Spleen (tissue), 11 donors: ENCODE measurements around the gene TBC1D9. TPM values are rescaled to one million over a fixed set of nuclear protein-coding genes. Genes with fewer than 3 reads are reported as not detected.
"Not testable (repeated sequence)": the region's sequence is repeated elsewhere in the genome, so short reads cannot be mapped to it uniquely, and the experiment has no call there.

Source experiments
- DNase-seq: peaks from one replicate; pipeline ENCODE4 v3.0.0-alpha.2; 2020
- H3K27ac ChIP-seq, 8 donors: fragments of 200-600 bp; sonication (generic) in 7 of 8; 1 replicate in 4 of 8; 2 replicates in 4 of 8; pipeline versions ENCODE4 v1.5.0 to v1.8.0; 2016 to 2021; ENCODE audit warnings: inconsistent platforms in 4 of 8, mild to moderate bottlenecking in 4 of 8, moderate library complexity in 1 of 8
- H3K27me3 ChIP-seq, 7 donors: fragments of 200-600 bp; sonication (generic) in 6 of 7; replicated peaks in 1 of 7; 1 replicate in 4 of 7; 2 replicates in 3 of 7; pipeline versions ENCODE4 v1.5.0 to v1.8.0; 2016 to 2021; ENCODE audit warnings: inconsistent platforms in 3 of 7, mild to moderate bottlenecking in 1 of 7
- H3K36me3 ChIP-seq, 6 donors: fragments of 200-600 bp; sonication (generic) in 5 of 6; 1 replicate in 4 of 6; 2 replicates in 2 of 6; pipeline versions ENCODE4 v1.5.0 to v1.8.0; 2016 to 2021; ENCODE audit warnings: inconsistent platforms in 2 of 6
- H3K4me1 ChIP-seq, 6 donors: fragments of 200-600 bp; sonication (generic) in 5 of 6; 1 replicate in 3 of 6; 2 replicates in 3 of 6; pipeline versions ENCODE4 v1.5.0 to v1.8.0; 2016 to 2021; ENCODE audit warnings: inconsistent platforms in 3 of 6
- H3K4me3 ChIP-seq, 8 donors: fragments of 200-600 bp; sonication (generic) in 7 of 8; 1 replicate in 4 of 8; 2 replicates in 4 of 8; pipeline versions ENCODE4 v1.5.0 to v1.8.0; 2016 to 2021; ENCODE audit warnings: inconsistent platforms in 4 of 8, mild to moderate bottlenecking in 4 of 8, moderate library complexity in 2 of 8
- H3K9me3 ChIP-seq, 8 donors: fragments of 200-600 bp; sonication (generic) in 7 of 8; 1 replicate in 4 of 8; 2 replicates in 4 of 8; pipeline versions ENCODE4 v1.5.0 to v1.8.0; 2016 to 2021; ENCODE audit warnings: inconsistent platforms in 4 of 8
- CTCF ChIP-seq, 11 experiments: fragments of 200-600 bp in 7 of 11; fragments of 450-650 bp in 4 of 11; sonication (generic) in 4 of 11; IDR thresholded peaks in 8 of 11; conservative IDR thresholded peaks in 3 of 11; 1 replicate in 7 of 11; 2 replicates in 4 of 11; pipeline versions ENCODE4 v1.4.0 to v1.8.0; 2016 to 2021; ENCODE audit warnings: antibody characterized with exemption in 11 of 11, inconsistent platforms in 4 of 11, mild to moderate bottlenecking in 1 of 11
- POLR2A ChIP-seq, 3 donors: fragments of 450-650 bp; IDR thresholded peaks; one replicate each; pipeline ENCODE4 v1.5.1; 2017; ENCODE audit warnings: antibody characterized with exemption in 3 of 3, mild to moderate bottlenecking in 1 of 3
- POLR2AphosphoS5 ChIP-seq, 3 donors: sonication (generic); formaldehyde crosslinking; IDR thresholded peaks; one replicate each; pipeline ENCODE4 v1.5.1; 2017; ENCODE audit warnings: antibody characterized with exemption in 3 of 3
- WGBS, 5 donors: extraction: QIAGEN DNeasy Blood & Tissue Kit in 3 of 5; methylation state at CpG; one replicate each; pipeline versions ENCODE4 v1.1.5 to v1.1.7; 2013 to 2018; 5-methylcytosine and 5-hydroxymethylcytosine counted together
- intact Hi-C: fragments of 100-400 bp; cut with DNase I; formaldehyde crosslinking; loops from one replicate; pipeline ENCODE4 v1.15.0; 2023; ENCODE audit warnings: low total_unique reads
- polyA plus RNA-seq, 3 donors: library from polyadenylated mRNA; stranded (reverse); fragments of 200-250 nt; gene quantifications; one replicate each; pipeline ENCODE4 v1.2.1, GENCODE V29; 2013
- total RNA-seq, 7 donors: library from RNA; depleted of rRNA in 3 of 7; stranded (reverse); fragments of >200 nt in 3 of 7; fragmentation: NEBNext Ultra II Directional in 4 of 7; extraction: Animal tissue kit (Norgen Biotek cat#: 25700) in 4 of 7; gene quantifications; one replicate each; pipeline versions ENCODE4 v1.1.0 to v1.2.1, GENCODE V29; 2016 to 2021
- donor health status: healthy with polysubstance abuse.
- donor health status: DM: no; HTN: no; CAD: no; lungs with moderate emphysema.
- donor health status: DM: no; HTN: no; CAD: no.
- donor health status: Bipolar disorder and iron deficiency.
- donor health status: healthy.
- donor health status: DM: no; HTN: no; CAD: no.
- donor health status: DM: yes; HTN: yes; CAD: no.

The TBC1D9 gene
- total and polyA plus RNA-seq, 10 donors = 11.6 to 99.1 (median 77.2) TPM

GRCh38 chr4:140752291-140753068, 3.7 kb downstream of the TBC1D9 start:
- DNase-seq = no peak
- H3K36me3 ChIP-seq = no peaks in the 10 kb centered on the region
- peak overlapping the region in 1 of 8 donors; percentile 90 for H3K4me3 ChIP-seq
- H3K9me3 ChIP-seq = peaks cover 0 to 15% (median 3%) of the 10 kb centered on the region in 8 donors
- TF ChIP-seq POLR2A (IDR thresholded peaks at IDR 0.05) (no peak), POLR2AphosphoS5 (IDR thresholded peaks at IDR 0.05) (no peak), CTCF (IDR thresholded peaks at IDR 0.05 in 8 of 11, conservative IDR thresholded peaks at IDR 0.05 in 3 of 11) (no peak)
- intact Hi-C loops = no loop called here
- peak overlapping the region in 5 of 8 donors; percentile 97 to 100 (median 98) for H3K27ac ChIP-seq
- H3K27me3 ChIP-seq = peaks cover 0 to 23% (median 5%) of the 10 kb centered on the region in 7 donors
- H3K4me1 ChIP-seq = peaks cover 2 to 77% (median 48%) of the 10 kb centered on the region in 6 donors

GRCh38 chr4:140750470-140750869, 5.7 kb downstream of the TBC1D9 start:
- no peak for TF ChIP-seq CTCF (IDR thresholded peaks at IDR 0.05 in 8 of 11, conservative IDR thresholded peaks at IDR 0.05 in 3 of 11)
- no peak for TF ChIP-seq POLR2A (IDR thresholded peaks at IDR 0.05)
- TF ChIP-seq POLR2AphosphoS5 (IDR thresholded peaks at IDR 0.05) = no peak
- H3K9me3 ChIP-seq = peaks cover 0 to 15% (median 3%) of the 10 kb centered on the region in 8 donors
- peaks cover 0 to 67% (median 45%) of the 10 kb centered on the region in 6 donors for H3K4me1 ChIP-seq
- WGBS, 5 donors = 68 to 97% (median 90%) methylated on average over 2 of the region's 2 CpGs
- H3K36me3 ChIP-seq = no peaks in the 10 kb centered on the region
- peak overlapping the region in 3 of 8 donors; percentile 3 to 51 (median 17) for H3K27ac ChIP-seq
- H3K27me3 ChIP-seq = peaks cover 0 to 3% (median 0%) of the 10 kb centered on the region in 7 donors
- intact Hi-C loops = no loop called here
- H3K4me3 ChIP-seq = no peak overlapping the region
- DNase-seq = no peak

DNA sequence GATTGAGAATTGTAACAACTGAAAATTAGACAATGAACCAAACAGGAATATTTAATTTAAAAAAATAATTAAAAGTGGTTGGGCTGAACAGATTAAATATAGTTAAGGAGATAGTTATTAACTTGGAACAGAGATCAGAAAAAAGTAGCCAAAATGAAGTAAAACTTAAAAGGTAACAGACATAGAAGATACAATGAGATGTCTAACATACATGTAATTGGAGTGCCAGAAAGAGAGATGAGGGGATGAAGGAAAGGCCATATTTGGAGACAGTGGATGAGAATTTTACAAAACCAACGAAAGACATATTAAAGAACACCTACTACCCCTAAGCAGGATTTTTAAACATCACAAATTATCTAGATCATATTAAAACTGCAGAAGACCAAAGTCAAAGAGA, 8.0 kb downstream of the TBC1D9 start:
- no peaks in the 10 kb centered on the region for H3K36me3 ChIP-seq
- H3K4me1 ChIP-seq = peaks cover 7 to 67% (median 47%) of the 10 kb centered on the region in 6 donors
- WGBS, 5 donors = 88 to 100% (median 93%) methylated on average over 1 of the region's 1 CpG
- no peak for DNase-seq
- H3K9me3 ChIP-seq = peaks cover 0 to 15% (median 3%) of the 10 kb centered on the region in 8 donors
- TF ChIP-seq CTCF (IDR thresholded peaks at IDR 0.05 in 8 of 11, conservative IDR thresholded peaks at IDR 0.05 in 3 of 11) (no peak), POLR2A (IDR thresholded peaks at IDR 0.05) (no peak), POLR2AphosphoS5 (IDR thresholded peaks at IDR 0.05) (no peak)
- no peak overlapping the region for H3K27ac ChIP-seq
- intact Hi-C loops = no loop called here
- no peak overlapping the region for H3K4me3 ChIP-seq
- H3K27me3 ChIP-seq = no peaks in the 10 kb centered on the region

DNA sequence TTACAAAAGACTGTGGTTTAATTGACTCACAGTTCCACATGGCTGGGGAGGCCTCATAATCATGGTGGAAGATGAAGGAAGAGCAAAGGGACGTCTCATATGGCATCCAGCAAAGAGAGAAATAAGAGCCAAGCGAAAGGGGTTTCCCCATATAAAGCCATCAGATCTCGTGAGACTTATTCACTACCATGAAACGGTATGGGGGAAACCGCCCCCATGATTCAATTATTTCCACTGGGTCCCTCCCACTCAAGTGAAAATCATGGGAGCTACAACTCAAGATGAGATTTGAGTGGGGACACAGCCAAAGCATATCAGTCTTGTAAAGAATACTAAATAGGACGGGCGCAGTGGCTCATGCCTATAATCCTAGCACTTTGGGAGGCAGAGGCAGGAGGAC, 9.6 kb downstream of the TBC1D9 start:
- not testable (repeated sequence) for H3K27me3 ChIP-seq
- 80 to 88% (median 82%) methylated on average over 7 of the region's 7 CpGs for WGBS, 5 donors

More for the DNA sequence above, 9.6 kb downstream of the TBC1D9 start:
- Histone ChIP-seq H3K4me1 (peaks cover 20 to 67% (median 48%) of the 10 kb centered on the region in 6 donors), H3K27ac (peak overlapping the region in 1 of 8 donors; percentile 84), H3K9me3 (peaks cover 0 to 15% (median 3%) of the 10 kb centered on the region in 8 donors)
- DNase-seq, H3K36me3 ChIP-seq, intact Hi-C loops, H3K4me3 ChIP-seq: not testable (repeated sequence)
